MM.1S (cell line): ENCODE measurements around the gene EEA1.
"Not testable (repeated sequence)": the region's sequence is repeated elsewhere in the genome, so short reads cannot be mapped to it uniquely, and the experiment has no call there.

ENCODE experiments used
- DNase-seq: peaks from one replicate; pipeline ENCODE4 v3.0.0-alpha.2; 2015
- H2AFZ ChIP-seq: fragments of 300-600 bp; sonication (generic); 2 replicates; pipeline ENCODE4 v1.6.0; 2016; ENCODE audit warnings: antibody characterized with exemption, low read length
- H3F3A ChIP-seq: fragments of 300-600 bp; sonication (generic); 2 replicates; pipeline ENCODE4 v1.6.1; 2016; ENCODE audit warnings: mild to moderate bottlenecking, antibody characterized with exemption, low read length, moderate library complexity, mixed read lengths; ENCODE audit not compliant: insufficient read depth
- H3K27ac ChIP-seq: fragments of 300-600 bp; sonication (generic); 2 replicates; pipeline ENCODE4 v1.5.1; 2016; ENCODE audit warnings: mild to moderate bottlenecking, low read length
- H3K27me3 ChIP-seq: fragments of 300-600 bp; sonication (generic); replicated peaks from 2 replicates; pipeline ENCODE4 v1.6.0; 2016; ENCODE audit warnings: low read length; ENCODE audit not compliant: insufficient read depth
- H3K36me3 ChIP-seq: fragments of 300-600 bp; sonication (generic); replicated peaks from 2 replicates; pipeline ENCODE4 v1.6.1; 2016; ENCODE audit warnings: mild to moderate bottlenecking, low read length, mixed read lengths; ENCODE audit not compliant: insufficient read depth
- H3K4me1 ChIP-seq: fragments of 300-600 bp; sonication (generic); 2 replicates; pipeline ENCODE4 v1.6.1; 2016; ENCODE audit warnings: low read length, mixed read lengths
- H3K4me2 ChIP-seq: fragments of 300-600 bp; sonication (generic); 2 replicates; pipeline ENCODE4 v1.6.0; 2016; ENCODE audit warnings: low read depth, low read length
- H3K4me3 ChIP-seq: fragments of 300-600 bp; sonication (generic); 2 replicates; pipeline ENCODE4 v1.5.1; 2016; ENCODE audit warnings: low read length, mixed read lengths
- H3K79me2 ChIP-seq: fragments of 300-600 bp; sonication (generic); 2 replicates; pipeline ENCODE4 v1.6.1; 2016; ENCODE audit warnings: mixed run types, low read length, mixed read lengths
- H3K9ac ChIP-seq: fragments of 300-600 bp; sonication (generic); 2 replicates; pipeline ENCODE4 v1.6.1; 2016; ENCODE audit warnings: low read length, mixed read lengths
- H3K9me2 ChIP-seq: fragments of 300-600 bp; sonication (generic); replicated peaks from 2 replicates; pipeline ENCODE4 v1.6.1; 2016; ENCODE audit warnings: mild to moderate bottlenecking, low read length, mixed read lengths; ENCODE audit not compliant: insufficient read depth
- H3K9me3 ChIP-seq: fragments of 300-600 bp; sonication (generic); replicated peaks from 2 replicates; pipeline ENCODE4 v1.6.1; 2016; ENCODE audit warnings: mild to moderate bottlenecking, low read length, mixed read lengths; ENCODE audit not compliant: insufficient read depth
- H4K20me1 ChIP-seq: fragments of 300-600 bp; sonication (generic); 2 replicates; pipeline ENCODE4 v1.6.1; 2016; ENCODE audit warnings: mild to moderate bottlenecking, low read length, moderate library complexity, mixed read lengths; ENCODE audit not compliant: insufficient read depth
- CTCF ChIP-seq: fragments of 300-600 bp; sonication (generic); IDR thresholded peaks from 2 replicates; pipeline ENCODE4 v1.5.1; 2016; ENCODE audit warnings: antibody characterized with exemption, low read length, mixed read lengths
- EZH2 ChIP-seq: fragments of 300-600 bp; sonication (generic); optimal IDR thresholded peaks from 2 replicates; pipeline ENCODE3; 2017; ENCODE audit warnings: low read depth, mild to moderate bottlenecking, antibody characterized with exemption, low read length, mixed read lengths
- EZH2phosphoT487 ChIP-seq: fragments of 300-600 bp; sonication (generic); IDR thresholded peaks from 2 replicates; pipeline ENCODE4 v1.6.1; 2018; ENCODE audit warnings: antibody characterized with exemption, low read length

Gene EEA1

GRCh38 chr12:92968176-92968813 lies 39.2 kb upstream of the EEA1 start:
- H3K9me3 ChIP-seq: no peaks in the 10 kb centered on the region
- H3K36me3 ChIP-seq: no peaks in the 10 kb centered on the region
- H3K9me2 ChIP-seq: no peaks in the 10 kb centered on the region
- H3K4me3 ChIP-seq: no peak overlapping the region
- H2AFZ ChIP-seq: no peak overlapping the region
- TF ChIP-seq EZH2phosphoT487 (no peak), CTCF (no peak), EZH2 (no peak)
- H3K27ac ChIP-seq: no peak overlapping the region
- DNase-seq: no peak
- no peaks in the 10 kb centered on the region for H3F3A ChIP-seq
- H3K9ac ChIP-seq: no peak overlapping the region
- H3K79me2 ChIP-seq: no peaks in the 10 kb centered on the region
- no peak overlapping the region for H3K4me2 ChIP-seq
- no peaks in the 10 kb centered on the region for H3K27me3 ChIP-seq
- no peaks in the 10 kb centered on the region for H3K4me1 ChIP-seq
- no peaks in the 10 kb centered on the region for H4K20me1 ChIP-seq

GRCh38 chr12:92964378-92964777 lies 35.3 kb upstream of the EEA1 start:
- H3K4me1 ChIP-seq, H3K4me3 ChIP-seq, H2AFZ ChIP-seq, H3K27me3 ChIP-seq, H3K27ac ChIP-seq, H3K4me2 ChIP-seq, H3K36me3 ChIP-seq, DNase-seq, H3K9me2 ChIP-seq, H3K9me3 ChIP-seq, H3F3A ChIP-seq, H4K20me1 ChIP-seq, H3K9ac ChIP-seq, H3K79me2 ChIP-seq: not testable (repeated sequence)

GRCh38 chr12:92961949-92962348 lies 32.9 kb upstream of the EEA1 start:
- Histone ChIP-seq H3K9ac (no peak overlapping the region), H3K36me3 (no peaks in the 10 kb centered on the region), H3K27ac (no peak overlapping the region), H3K27me3 (no peaks in the 10 kb centered on the region), H3F3A (no peaks in the 10 kb centered on the region), H4K20me1 (no peaks in the 10 kb centered on the region), H3K4me3 (no peak overlapping the region), H3K9me2 (no peaks in the 10 kb centered on the region), H3K79me2 (no peaks in the 10 kb centered on the region), H2AFZ (no peak overlapping the region), H3K4me1 (no peaks in the 10 kb centered on the region), H3K4me2 (no peak overlapping the region), H3K9me3 (no peaks in the 10 kb centered on the region)
- DNase-seq: no peak
- no peak for TF ChIP-seq EZH2phosphoT487
- no peak for TF ChIP-seq EZH2
- no peak for TF ChIP-seq CTCF

- Histone ChIP-seq H4K20me1 (no peaks in the 10 kb centered on the region), H3K4me3 (no peak overlapping the region), H2AFZ (no peak overlapping the region), H3K9me2 (no peaks in the 10 kb centered on the region), H3K9ac (no peak overlapping the region), H3K27me3 (no peaks in the 10 kb centered on the region), H3K9me3 (no peaks in the 10 kb centered on the region), H3K4me2 (no peak overlapping the region), H3F3A (no peaks in the 10 kb centered on the region), H3K79me2 (no peaks in the 10 kb centered on the region), H3K36me3 (no peaks in the 10 kb centered on the region), H3K4me1 (no peaks in the 10 kb centered on the region), H3K27ac (no peak overlapping the region)
- no peak for DNase-seq
- TF ChIP-seq EZH2 (no peak), EZH2phosphoT487 (no peak), CTCF (no peak)
Observed at GRCh38 chr12:92955997-92956663, 27.0 kb upstream of the EEA1 start.
